Renal cortical epithelial cell (primary cell): ENCODE data around the gene TBCD. TPM values are rescaled to one million over a fixed set of nuclear protein-coding genes. Genes with fewer than 3 reads are reported as not detected.
A peak's percentile ranks its signal among the peaks of the same experiment; 100 is the strongest.
"Not testable (repeated sequence)": the region's sequence is repeated elsewhere in the genome, so short reads cannot be mapped to it uniquely, and the experiment has no call there.

Experiments
- DNase-seq: peaks from one replicate; pipeline ENCODE4 v3.0.0-alpha.2; 2011; ENCODE audit warnings: low read depth
- total RNA-seq: library from RNA; depleted of rRNA; stranded (reverse); fragments of >200 nt; gene quantifications from 2 replicates; pipeline ENCODE4 v1.2.3, GENCODE V29; 2014

TBCD gene
- total RNA-seq, 1 donor from 2014 or later, result 38.5 TPM

GRCh38 chr17:82970067-82970466 lies 218.2 kb downstream of the TBCD start:
- DNase-seq, result no peak

GRCh38 chr17:82970818-82971590 lies 219.1 kb downstream of the TBCD start:
- no peak for DNase-seq

GRCh38 chr17:82972836-82973372 lies 221.0 kb downstream of the TBCD start:
- no peak for DNase-seq

- no peak for DNase-seq
These were observed 221.7 kb downstream of the TBCD start for GRCh38 chr17:82973456-82974135.

- DNase-seq, result no peak
These were observed 222.5 kb downstream of the TBCD start for GRCh38 chr17:82974136-82974952.

- DNase-seq, result no peak
These were observed 225.2 kb downstream of the TBCD start for GRCh38 chr17:82976982-82977488.

- no peak for DNase-seq
These were observed 225.7 kb downstream of the TBCD start for GRCh38 chr17:82977606-82978005.

GRCh38 chr17:82978765-82979349 lies 227.0 kb downstream of the TBCD start:
- no peak for DNase-seq

- DNase-seq, result no peak
These were observed 227.9 kb downstream of the TBCD start for GRCh38 chr17:82979718-82980117.

- DNase-seq, result no peak
These were observed 228.8 kb downstream of the TBCD start for GRCh38 chr17:82980632-82981031.

- DNase-seq, result no peak
These were observed 229.4 kb downstream of the TBCD start for GRCh38 chr17:82981141-82981730.

- no peak for DNase-seq
These were observed 231.8 kb downstream of the TBCD start for GRCh38 chr17:82983510-82984248.

GRCh38 chr17:82984249-82984617 lies 232.4 kb downstream of the TBCD start:
- DNase-seq, result not testable (repeated sequence)

- peak; percentile 38 for DNase-seq
These were observed 233.0 kb downstream of the TBCD start for GRCh38 chr17:82984751-82985427.

GRCh38 chr17:82985428-82985805 lies 233.6 kb downstream of the TBCD start:
- DNase-seq, result no peak

- DNase-seq, result peak; percentile 10
These were observed 234.1 kb downstream of the TBCD start for GRCh38 chr17:82985973-82986372.

- not testable (repeated sequence) for DNase-seq
These were observed 237.2 kb downstream of the TBCD start for GRCh38 chr17:82989051-82989450.

GRCh38 chr17:82989881-82990280 lies 238.0 kb downstream of the TBCD start:
- no peak for DNase-seq

- no peak for DNase-seq
These were observed 241.1 kb downstream of the TBCD start for GRCh38 chr17:82993005-82993404.
